Activated CD8-positive, alpha-beta memory T cell treated with anti-CD3 and anti-CD28 coated beads for 24 hours (primary cell): ENCODE results near the gene ANTXR1.
A peak's percentile ranks its signal among the peaks of the same experiment; 100 is the strongest.

Experiments used
- DNase-seq: peaks from one replicate; pipeline ENCODE4 v3.0.0-alpha.2; 2020

ANTXR1 gene

DNA sequence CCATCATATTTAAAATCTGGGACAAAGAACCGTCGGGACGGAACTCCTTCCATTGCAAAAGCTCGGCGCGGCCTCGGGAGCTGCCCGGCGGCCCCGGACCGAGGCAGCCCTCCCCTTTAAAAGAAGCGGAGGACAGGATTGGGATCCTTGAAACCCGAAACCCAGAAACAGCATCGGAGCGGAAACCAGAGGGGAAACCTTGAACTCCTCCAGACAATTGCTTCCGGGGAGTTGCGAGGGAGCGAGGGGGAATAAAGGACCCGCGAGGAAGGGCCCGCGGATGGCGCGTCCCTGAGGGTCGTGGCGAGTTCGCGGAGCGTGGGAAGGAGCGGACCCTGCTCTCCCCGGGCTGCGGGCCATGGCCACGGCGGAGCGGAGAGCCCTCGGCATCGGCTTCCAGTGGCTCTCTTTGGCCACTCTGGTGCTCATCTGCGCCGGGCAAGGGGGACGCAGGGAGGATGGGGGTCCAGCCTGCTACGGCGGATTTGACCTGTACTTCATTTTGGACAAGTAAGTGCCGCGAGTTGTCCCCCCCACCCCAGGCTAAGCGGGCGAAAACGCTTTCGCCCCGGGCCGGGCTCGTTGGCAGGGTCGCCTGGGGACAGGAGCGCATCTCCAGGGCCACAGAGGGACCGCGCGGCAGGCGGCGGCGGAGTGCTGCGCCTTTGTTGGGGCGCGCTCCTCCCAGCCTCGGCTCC, at the start of gene ANTXR1:
TSS of gene ANTXR1 (plus strand) at position 38 of the 698 bp plus-strand sequence. CDS start at position 359, 321 bp downstream.
- peak; percentile 64 for DNase-seq

DNA sequence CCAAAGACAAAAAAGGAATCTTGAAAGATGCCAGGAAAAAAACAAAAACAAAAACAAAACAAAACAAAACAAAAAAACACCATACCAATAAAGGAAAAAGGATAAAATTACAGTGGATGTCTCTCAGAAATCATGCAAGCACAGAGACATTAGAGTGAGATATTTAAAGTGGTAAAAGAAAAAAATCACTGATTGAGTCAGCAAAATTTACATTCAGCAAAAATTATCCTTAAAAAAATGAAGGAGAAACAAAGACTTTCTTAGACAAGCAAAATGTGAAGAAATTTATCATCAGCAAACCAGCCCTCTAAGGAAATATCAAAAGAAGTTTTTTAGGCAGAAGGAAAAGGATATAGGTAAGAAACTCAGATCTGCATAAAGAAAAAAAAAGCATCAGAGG, 48.7 kb upstream of the ANTXR1 start:
- DNase-seq: no peak

DNA sequence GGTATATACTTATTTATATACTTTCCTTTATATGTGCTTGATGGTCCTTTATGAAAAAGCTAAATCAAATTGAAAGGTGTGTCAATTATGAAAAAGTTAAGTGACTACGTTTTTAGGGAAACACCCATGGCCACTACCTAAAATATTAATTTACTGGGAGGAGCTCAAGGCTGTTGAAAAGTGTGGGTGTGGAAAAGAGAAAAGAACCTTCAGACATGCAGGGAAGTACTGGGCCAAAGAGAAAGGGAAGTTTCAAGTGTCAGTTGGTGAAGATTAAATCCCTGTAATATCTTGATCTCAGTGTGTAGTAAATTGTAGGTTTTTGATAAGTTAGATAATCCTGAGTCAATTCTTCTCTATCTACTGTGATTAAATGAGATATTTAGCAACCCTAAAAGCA, 44.8 kb upstream of the ANTXR1 start:
- no peak for DNase-seq

DNA sequence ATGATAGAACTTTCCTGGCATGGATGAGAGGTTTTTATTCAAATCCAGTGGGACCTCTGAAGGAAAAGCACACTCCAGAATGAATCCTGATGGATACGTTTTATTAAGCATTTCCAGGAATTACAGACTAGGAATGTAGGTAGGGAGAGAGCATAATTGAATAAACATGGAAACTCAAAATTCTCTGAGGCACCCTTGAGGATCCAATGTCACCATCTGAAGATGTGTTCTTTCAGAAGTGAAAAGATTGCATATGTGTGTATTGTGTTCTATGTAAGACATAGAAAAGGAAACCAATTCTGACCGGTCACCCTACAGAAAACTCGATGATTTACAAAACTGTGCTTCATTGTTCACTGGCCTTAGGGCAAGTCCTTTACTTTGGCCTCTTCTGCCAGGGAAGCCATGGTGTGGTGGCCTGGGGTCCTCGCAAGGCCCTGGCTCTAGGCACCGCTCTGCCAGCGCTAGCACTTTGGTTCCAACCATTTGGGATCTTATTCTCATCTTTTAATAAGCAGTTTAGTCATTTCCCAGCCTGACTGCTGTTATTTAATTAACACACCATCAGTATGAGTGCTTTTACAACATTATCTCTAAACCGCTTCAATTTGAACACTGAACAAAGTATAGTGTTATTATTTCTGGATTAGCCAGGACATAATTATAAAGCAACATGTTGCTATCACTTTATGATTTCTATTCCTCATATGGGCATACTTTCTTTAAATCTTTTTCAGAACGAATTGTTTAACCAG, 43.1 kb upstream of the ANTXR1 start:
- no peak for DNase-seq

DNA sequence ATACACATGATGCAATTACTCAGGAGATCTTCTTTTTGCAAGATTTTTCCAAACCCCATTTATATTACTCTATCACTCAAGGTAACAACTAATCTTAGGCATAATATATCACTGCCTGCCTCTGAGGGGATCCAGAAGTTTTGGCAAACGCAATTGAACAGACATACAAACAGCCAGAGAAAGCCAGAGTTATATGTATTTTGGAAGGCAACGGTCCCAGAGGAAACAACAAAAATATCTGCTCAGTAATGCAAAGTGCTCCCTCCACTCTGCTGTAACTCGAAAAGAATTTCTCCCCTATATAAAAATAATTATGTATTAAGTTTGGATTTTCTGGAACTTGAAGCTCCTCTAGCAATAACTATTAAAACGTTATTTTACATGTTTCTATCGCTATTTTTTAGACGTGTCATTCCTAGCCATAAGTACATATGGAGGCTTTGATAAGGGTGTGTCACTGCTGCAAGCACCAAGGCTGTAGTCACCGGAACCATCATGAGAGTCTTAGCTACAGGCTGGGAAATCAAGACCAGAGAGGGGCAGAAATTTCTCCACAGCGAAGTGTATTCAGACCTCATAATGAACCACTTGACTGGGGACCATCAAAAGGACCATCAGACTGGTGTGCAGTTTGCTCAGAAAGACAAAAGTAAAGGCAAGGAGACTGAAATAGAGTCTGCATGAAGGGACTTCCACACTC, 42.3 kb upstream of the ANTXR1 start:
- DNase-seq: no peak

DNA sequence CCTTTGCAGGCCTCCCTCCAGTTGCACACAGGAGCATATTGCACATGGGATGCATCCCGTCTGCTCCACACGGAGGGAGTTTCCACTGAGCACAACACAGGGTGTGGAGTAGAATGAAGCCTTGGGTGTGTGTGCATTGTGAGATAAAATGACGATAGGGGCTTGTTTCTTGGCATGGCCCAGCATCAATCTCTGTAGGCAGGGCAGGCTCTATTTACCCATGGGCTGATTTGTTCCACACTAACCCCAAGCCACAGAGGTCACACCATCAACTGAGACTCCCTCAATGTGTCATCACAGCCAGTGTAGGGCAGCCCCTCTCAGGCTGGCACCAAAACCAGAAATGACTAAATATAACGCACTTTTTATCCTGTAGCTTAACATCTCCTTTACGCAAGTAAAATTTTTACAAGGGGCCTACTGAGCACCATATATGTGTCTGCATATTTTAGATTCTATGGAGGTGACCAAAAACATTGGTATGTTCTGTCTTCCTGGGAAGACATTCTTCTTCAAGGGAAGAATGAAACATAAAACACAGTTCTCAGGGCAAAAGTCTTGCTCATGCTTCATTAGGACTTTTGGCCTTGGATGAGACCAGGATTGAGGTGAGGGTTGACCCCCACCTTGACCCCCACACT, 41.3 kb upstream of the ANTXR1 start:
- no peak for DNase-seq

DNA sequence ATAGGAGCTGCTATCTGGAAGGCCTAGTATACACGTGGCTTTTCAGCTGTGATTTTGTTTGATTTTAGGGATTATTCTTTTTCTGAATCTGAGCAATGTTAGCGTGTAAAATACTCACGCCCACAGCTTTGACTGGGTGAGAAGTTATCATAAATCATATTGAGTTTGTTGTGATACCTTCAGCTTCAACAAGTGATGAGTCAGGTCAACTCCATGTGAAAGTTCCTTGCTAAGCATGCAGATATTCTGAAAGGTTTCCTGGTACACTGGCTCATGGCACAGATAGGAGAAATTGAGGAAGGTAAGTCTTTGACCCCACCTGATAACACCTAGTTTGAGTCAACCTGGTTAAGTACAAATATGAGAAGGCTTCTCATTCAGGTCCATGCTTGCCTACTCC, 38.7 kb upstream of the ANTXR1 start, which contains the start of gene GKN1:
TSS of gene GKN1 (plus strand) at position 386 of the 400 bp plus-strand sequence. CDS start 42 bp downstream, outside the sequence.
- no peak for DNase-seq

DNA sequence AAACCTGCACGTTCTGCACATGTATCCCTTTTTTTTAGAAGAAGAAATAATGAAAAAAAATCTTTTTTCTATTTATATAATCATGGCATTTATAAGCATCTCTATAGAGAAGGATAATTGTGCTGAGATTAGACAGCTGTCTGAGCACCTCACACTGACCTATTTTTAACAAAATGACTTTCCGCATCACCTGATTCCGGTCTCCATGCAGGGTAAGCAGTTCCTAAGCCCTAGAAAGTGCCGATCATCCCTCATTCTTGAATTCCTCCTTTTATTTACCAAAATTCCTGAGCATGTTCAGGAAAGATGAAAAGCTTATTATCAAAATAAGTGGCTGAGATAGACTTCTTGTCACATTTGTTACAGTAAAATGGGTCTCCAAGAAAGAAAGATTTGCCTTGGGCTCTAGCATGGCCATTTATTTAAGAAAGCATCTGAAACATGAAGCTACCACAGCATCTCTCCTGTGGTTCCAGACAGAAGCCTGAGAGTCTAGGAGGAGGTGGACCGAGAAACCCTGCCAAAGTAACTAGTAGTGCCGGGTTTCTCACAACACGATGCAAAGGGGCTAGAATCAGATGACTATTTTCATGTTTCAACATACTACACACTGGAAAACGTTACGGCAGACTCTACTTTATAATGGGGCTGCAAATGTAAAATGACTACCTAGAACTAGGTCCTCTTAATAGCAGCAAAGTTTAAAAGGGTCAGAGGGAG, 37.9 kb upstream of the ANTXR1 start:
- DNase-seq: no peak

DNA sequence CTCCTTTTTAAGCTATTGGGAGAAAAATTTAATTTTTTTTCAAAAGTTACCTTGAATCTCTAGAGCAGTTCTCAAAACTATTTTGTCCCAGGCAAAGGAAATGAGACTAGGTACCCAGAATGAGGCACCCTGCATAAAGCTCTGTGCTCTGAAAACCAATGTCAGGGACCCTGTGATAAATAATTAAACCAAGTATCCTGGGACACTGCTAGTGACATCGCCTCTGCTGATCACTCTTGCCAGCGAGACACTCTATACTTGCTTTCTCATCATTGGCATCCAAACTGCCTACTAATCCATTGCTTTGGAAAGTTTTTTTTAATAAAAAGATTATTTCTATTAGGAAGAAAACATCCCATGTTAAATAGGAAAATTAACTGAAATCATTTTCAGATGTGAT, 37.1 kb upstream of the ANTXR1 start:
- DNase-seq: no peak

DNA sequence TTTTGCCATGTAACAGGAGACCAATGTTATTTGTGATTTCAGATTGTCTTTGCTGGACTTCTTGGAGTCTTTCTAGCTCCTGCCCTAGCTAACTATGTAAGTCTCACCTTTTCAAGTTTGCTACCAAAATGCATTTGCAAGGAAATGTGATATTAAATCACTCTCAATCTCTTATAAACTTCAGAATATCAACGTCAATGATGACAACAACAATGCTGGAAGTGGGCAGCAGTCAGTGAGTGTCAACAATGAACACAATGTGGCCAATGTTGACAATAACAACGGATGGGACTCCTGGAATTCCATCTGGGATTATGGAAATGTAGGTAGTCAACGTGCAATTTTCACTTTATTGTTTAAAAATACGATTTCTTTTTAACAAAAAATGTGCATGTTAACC, 35.5 kb upstream of the ANTXR1 start:
- no peak for DNase-seq

DNA sequence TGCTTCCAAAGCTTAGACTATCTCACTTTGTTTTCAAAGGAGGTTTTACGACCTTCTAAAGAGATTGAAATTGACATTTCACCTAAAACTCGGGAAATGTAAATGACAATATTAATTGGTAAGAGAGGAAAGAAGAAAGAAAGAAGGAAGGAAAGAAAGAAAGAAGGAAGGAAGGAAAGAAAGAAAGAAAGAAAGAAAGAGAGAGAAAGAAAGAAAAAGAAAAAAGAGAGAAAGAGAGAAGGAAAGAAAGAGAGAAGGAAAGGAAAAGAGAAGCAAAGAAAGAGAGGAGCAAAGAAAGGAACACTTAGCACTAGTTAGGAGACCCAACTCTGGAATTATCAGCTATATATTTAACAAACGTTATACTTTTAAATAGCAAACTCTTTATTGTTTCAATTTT, 34.9 kb upstream of the ANTXR1 start:
- DNase-seq: no peak

DNA sequence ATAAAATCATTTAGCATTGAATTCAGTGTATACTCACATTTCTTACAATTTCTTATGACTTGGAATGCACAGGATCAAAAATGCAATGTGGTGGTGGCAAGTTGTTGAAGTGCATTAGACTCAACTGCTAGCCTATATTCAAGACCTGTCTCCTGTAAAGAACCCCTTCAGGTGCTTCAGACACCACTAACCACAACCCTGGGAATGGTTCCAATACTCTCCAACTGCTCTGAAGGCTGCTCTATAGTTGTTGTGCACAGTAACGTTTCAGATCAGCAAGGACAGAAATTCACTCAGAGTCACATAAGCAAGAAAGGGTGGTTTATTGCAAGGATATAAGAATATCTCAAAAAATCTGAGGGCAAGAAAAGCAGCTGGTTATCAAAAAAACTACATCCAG, 32.0 kb upstream of the ANTXR1 start:
- no peak for DNase-seq

DNA sequence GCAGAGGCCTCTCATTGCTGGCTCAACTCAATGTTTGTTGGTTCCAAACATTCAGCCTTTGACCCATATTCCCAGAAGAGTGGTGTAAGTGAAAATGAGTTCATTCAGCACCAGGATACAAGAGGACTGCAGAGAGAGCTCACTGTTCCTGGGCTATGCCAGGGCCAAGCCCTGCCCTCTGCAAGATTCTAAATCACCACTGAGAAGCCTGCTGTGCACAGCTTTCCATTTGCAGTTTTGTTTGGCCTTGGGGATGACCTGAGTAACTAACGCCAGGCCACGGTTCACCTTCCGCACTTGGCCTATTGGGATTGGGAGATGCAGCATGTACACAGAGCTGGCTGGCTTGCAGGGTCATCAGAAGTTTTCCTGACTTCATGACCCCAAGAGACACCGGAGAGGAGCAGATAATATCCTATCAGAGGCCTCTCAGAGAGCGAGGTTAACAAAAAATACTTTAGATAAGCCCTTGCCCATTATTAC, 25.9 kb upstream of the ANTXR1 start:
- DNase-seq: no peak

DNA sequence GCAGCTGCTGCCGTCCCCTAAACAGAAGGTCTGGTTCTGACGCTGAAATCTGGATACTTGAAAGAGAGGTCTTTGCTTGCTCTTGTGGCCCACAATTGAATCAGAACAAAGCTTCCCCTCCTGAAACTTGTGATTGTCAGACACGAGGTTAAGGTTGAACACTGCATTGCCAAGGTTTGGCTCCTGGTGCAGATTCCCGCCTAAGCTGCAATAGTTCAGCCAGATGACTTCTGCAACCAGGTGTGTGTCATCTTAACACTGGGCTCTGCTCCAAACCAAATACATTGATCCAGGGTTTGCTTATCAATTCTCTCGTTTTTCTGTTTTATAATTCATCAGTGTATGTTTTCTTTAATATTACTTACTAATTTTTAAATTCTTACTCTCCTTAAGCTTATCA, 23.9 kb upstream of the ANTXR1 start:
- no peak for DNase-seq

DNA sequence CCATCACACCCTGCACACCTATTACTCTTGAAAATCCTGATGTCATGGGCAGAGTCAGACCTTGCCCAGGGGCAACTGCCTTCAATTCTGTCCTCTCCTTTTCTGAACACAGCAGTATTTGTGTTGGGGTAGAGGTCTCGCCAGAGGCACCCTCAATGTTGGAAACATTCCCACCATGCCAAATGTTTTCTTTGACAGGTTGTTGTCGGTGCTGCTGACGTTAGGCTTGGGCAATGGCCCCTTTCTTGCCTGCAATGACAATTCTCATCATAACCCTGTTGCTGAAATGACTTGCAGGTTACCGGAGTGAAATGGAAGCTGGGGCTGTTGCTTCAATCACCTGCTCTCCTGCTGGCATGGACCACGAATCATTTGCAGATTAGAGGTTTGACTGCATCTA, 20.6 kb upstream of the ANTXR1 start:
- DNase-seq: no peak

DNA sequence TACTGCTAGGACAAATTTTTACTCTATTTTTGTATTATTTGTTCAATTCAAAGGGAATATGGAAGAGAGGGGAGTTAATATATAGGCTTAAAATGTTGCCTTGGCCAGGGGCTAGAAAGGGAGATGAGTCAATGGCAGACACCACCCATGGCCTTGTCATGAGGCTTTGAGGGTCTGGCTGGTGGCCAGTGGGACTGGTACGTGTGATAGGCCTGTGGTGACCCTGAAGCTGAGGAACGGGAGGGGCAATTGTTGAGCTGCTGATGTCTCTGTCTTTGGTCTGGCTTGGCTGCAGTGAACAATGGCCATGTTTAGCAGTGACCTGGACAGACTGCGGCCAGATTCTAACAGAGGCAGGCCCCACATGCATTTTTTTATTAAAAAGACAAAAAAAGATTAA, 20.0 kb upstream of the ANTXR1 start:
- DNase-seq: no peak

DNA sequence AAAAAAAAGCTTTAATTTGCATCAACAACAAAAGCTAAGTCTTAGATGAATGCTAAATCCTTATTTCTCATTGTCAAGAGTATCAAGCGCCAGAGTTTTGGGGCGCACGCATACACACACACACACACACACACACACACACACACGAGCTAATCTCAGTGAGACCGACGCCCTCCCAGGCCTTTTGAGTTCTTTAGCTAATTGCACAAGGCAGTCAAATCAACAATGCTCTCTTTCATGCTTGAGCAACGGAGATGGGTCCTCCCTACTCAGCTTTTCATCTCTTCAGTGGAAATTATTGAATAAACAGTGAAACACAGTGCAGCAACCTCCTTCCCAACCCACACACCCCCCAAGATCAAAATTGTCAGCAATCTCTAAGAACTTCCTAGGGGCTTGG, 19.3 kb upstream of the ANTXR1 start:
- DNase-seq: no peak

DNA sequence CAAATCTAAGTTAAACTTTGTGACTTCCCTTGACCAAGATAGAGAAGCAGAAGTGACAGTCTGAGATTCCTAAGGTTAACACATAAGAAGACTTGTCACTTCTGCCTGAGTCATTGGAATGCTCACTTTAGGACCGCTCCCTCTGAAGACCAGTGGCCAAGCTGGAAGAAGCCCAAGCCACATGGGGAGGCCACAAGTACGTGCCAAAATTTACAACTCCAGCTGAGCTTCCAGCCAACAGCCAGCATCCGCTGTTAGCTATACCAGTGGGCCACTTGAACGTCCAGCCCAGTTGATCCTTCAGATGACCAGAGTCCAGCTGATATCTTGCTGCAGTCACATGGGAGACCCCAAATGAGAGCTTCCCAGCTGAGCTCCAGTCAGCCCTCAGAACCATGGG, 18.1 kb upstream of the ANTXR1 start:
- DNase-seq: no peak

DNA sequence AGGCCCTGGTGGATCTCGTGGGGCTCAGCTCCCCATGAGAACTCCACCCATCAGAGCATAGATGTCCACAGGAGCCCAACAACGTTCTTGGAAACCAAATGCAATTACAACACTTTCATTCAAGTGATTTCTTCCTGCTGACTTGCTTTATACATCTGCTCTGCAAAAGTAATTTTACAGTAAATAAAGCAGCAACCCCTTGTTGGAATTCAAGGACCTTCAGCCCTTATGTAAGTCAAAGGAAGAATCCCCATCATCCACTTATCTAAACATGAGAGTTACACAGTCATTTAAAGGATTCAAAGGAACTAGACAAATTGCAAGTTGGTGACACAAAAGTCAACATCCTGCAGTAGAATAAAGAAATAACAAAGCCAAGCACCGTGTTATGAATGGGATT, 17.1 kb upstream of the ANTXR1 start:
- DNase-seq: no peak

DNA sequence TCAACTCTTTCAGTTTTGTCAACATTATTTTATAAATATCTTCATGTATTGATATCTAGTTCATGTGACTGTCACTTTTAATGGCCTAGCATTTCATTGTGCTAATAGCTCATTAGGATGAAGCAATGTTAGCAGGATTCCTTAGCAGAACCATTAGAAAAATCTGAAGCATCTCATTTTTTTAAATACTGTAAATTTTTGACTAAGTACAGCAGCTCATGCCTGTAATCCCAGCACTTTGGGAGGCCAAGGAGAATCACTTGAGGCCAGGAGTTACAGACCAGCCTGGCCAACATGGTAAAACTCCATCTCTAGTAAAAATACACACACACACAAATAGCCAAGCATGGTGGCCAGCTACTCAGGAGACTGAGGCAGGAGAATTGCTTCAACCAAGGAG, 15.6 kb upstream of the ANTXR1 start:
- no peak for DNase-seq

DNA sequence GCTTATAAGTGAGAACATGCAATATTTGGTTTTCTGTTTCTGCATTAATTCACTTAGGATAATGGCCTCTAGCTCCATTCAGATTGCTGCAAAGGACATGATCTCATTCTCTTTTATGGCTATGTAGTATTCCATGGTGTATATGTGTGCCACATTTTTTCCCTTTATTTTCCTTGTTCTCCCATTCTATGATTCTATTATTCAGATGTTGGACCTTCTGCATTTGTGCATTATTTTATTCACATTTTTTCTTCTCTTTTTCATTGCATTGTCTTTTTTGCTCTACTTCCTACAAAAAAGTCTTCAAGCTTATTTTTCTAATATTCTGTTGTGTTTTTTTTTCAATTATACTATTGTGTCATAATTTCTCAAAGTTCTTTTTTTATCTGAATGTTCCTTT, 11.1 kb upstream of the ANTXR1 start:
- DNase-seq: no peak

DNA sequence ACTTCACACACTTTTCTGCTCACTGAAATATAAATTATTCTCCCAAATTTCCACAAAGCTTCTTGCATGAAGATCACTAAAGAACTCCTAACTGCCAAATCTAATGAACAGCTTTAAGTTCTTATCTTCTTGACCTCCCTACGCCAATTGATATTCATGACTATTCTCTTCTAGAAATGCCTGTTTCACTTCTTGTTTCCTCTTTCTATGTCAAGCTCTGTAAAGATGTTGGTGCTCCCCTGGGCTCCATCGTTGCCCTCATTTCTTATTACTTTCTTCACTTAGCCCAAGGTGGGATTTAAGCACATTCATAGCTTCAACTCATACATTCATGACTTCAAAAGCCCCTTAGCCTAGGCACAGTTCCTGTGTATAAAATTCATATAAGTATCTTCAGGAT, 9.2 kb upstream of the ANTXR1 start:
- DNase-seq: no peak

DNA sequence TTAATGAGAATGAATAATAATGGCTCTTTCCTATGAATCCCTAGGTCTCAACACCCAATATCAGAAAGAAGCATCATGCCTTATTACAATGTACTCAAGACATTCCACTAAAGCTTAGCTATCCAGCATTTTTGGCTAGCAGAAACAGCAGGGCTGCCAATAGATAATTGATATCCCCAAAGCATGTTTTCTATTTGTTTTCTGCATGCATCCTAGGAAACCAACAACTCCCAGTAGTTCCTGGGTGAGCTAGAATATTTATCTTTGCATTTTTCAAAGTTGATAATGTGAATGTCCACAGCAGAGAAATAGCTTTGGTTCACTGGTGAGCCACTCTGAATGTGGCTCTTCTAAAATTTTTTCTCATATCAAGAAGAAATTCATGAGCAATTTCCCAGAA, 5.8 kb upstream of the ANTXR1 start:
- no peak for DNase-seq
